GM19193 (cell line): ENCODE results near the gene ZEB2.

Experiments used
- POLR2A ChIP-seq: IDR thresholded peaks from 4 replicates; pipeline ENCODE4 v1.6.1; 2011; ENCODE audit not compliant: insufficient read depth, insufficient read length; ENCODE audit errors: extremely low read depth

ZEB2 gene

DNA sequence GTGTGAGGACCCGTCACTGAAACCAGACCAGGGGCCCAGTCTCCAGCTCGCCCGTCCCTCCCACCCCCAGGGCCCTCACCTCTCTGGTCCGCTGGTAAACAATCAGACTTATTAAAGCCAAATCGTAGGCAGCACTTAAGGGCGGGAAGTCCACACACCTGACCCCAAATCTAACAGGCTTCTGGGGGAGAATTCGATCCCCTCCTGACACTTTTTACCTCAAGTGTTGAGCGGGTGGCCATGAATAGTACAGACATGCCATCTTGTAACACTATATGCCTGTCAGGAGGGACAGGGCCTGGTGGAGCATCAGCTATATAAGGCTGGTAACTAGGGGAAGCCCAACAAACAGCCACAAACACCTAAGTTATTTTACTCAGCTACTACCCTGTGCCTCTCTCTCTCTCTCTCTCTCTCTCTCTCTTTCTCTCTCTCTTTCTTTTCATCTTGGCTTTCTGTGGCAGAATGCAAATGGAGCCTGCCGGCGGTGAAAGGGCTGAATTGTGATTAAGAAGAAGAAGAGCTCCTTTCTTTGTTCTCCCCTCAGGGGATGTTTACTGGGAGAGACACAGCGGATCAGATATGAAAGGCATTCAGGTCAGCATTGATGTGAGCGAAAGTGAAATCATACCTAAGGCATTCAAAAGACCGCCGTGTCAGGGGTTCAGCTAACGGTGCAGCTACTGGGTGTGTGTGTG, 9.5 kb downstream of the ZEB2 start:
- TF ChIP-seq POLR2A = no peak

DNA sequence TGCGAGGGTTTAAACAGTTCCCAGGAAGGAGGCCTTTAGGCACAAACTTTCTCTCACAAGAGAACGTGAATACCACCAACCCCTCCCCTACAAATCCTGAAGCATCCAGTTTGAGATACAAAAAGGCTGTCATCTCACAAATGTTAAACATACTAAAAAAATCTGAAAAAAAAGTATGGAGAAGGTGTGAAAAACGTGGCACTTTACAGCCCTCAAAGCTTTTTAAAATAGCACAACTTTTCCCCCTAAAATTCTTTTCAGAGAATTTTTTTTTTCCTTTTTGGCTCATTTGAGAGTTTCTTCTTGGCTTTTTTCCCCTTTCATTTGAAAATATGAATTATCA, 10.1 kb downstream of the ZEB2 start:
- TF ChIP-seq POLR2A = no peak

DNA sequence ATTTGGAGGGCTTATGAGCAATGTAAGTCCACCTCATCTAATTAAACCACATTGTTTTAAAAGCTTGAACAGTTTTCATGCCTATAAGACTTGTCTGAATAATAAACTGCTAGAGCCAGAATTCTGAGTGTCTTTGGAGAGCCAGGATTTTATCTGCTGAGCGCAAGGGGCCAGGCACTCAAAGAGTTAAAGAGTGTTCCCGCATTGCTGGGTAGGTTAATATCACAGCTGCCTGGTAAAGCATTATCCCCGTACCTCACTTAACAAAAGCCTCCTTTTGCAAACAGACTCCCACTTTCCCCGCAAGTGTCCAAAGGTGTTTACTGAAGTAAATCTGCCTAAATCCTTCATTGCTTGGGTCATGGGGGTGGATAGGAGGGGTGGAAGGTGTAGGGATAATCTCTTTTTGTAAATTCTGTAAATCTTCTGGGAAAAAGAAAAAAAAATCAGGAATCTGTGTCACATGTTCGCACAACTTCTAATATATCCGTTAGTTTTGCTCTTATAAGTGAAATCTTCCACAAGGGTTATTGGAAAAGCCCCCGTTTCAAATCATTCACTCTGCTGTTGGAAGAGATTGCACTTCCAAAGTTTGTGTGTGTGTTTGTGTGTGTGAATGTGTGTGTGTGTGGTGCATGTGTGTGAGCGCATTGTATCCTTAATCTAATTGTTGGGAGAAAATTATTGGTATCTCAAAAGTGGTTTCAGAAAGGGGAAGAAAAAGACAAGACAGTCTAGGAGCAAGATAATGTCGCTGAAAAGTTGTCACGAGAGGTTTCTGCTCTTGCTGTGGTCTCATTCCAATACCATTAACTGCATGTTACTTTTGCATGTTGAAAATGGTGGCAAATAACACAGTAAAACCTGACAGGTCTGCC, 10.7 kb downstream of the ZEB2 start:
- no peak for TF ChIP-seq POLR2A

DNA sequence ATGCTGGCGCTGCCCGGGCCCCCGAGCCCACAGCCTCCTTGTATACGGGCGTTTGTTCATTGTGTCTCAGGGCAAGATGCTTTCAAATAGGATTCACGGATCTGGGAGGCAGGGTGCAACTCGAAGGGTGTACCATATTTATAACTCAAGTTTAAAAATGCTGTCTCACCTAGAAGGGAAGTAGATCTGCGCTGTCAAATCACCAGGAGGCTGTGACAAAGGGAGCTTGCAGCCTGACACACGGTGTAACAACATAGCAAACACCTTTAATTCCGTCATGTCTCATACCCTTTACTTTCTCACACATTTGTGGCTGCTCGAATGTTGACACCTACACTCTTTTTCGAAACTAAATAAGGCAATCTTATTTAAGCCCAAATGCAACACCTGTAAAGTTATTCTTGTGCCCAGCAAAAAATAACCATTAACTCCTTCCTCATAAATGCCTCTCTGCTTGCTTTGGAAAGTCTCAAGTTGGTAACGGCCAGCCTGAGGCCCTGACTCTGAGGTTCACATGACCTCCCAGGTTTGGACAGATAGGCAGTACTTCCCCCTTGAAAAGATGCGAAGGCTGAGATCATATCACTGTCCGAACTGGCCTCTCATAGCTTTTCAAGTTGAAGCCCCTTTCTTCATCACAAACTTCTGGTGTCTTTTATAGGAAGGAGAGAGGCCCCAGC, 11.6 kb downstream of the ZEB2 start:
- TF ChIP-seq POLR2A = no peak

DNA sequence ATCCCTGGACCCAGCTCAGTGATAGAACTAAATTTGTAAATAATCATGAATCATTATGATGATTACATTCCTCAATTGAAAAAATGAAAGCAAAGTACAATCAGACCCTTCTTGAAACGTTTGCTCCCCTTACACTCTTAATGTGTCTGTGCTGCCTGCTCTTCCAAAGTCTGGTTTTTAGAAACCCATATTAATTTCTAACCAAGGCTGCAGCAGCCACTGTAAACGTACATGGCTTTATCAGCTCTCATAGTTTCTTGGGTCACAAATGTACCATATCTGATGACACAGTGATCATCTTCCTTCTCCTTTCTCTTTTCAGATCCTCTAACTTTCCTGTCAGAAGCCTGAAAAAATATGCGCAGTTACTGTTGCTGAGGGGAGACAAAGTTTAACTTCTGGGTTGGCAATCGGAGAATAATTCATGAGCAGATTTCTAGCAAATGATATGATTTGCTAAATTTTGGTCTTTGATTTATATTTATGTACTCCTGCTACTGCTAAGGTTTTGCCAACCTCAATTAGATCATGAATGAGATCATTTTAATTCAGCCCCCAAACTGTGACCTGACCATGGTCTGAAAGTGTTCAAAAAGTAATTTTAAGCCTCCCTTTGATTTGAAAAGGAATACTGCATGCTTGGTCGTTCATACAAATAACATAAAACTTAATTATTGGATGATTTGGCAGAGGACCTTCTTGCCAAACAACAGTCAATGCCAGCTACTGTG, 12.3 kb downstream of the ZEB2 start:
- no peak for TF ChIP-seq POLR2A

DNA sequence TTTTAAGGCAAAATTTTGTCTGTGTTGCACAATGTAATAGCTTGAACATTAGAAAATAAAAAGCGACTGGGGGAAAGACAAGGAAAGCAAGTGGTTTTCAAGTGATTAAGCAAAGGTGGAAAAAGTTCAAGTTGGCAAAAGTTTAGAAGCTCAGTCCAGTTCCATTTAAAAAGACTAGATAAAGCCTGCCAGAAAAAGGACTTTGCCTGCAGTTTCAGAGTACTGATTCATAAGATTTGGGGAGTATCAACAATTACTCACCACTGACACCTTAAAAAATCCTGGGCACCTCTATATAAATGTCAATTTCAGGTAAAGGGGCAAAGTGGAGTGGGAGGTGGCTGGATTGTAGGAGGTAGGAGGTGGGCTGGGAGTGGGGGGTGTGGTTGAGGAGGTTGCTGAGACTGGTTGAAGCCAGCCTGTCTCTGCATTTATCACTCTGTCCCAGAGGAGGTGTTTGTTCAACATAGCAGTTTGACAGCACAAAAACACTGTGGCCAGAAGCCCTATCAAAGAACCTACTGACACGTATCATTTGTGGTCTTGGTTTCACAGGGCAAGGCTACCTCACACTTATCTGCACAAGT, 14.6 kb downstream of the ZEB2 start:
- no peak for TF ChIP-seq POLR2A

DNA sequence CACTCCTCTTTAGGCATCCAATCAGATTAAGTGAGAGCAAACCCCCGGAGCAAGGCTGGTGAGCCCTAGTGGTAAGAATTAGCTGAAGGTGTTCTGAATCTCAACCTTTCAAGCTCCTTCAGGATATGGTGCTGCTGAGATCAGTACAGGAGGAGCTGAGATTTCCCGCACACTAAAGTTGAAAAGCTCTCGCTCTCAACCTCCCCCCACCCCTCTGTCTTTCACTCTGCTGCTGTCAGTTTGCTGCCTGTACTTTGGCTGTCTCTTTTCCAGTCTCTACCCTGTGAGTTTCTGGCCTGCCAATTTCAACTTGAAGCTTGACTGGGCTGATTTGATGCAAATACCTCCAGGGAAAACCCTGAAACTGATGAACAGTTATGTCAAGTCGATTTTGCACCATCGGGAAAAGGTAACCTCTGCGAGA, 15.7 kb downstream of the ZEB2 start:
- TF ChIP-seq POLR2A = no peak

DNA sequence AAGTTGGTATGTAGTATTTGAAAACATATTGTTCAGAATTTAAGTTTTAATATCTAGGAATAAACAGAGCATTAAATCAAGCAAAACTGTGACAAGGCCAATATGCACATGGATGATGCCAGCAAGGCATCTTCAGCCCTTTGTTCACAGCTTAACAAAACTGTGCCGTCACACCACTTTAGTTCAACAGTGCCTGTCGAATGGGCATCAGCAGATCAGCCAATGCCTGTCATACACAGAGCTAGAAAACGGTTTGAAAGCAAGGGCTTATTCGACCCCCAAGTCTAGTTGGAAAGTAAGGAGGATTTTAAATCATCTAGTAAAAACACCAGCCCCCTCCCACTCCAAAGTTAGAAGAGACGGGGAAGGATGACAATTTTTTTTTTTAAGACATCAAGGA, 16.7 kb downstream of the ZEB2 start:
- no peak for TF ChIP-seq POLR2A

DNA sequence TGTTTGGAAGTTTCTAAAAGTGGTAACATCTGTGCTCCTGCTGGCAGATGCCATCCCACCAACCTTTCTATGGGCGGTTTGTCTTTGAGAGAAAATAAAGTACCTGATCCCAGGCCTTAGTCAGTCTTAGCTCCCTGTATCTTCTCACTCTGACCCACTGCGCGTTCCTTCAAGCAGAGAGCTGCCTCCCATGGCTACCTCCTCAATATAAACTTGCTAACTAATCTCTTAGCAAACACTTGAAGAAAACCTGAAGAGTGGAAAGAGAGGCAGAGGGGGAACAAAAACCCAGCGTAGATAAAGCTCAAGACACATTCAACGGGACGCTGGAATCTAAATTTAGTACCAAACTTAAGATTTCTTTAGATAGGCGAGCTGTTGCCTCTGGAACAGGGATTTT, 17.6 kb downstream of the ZEB2 start:
- TF ChIP-seq POLR2A = no peak

DNA sequence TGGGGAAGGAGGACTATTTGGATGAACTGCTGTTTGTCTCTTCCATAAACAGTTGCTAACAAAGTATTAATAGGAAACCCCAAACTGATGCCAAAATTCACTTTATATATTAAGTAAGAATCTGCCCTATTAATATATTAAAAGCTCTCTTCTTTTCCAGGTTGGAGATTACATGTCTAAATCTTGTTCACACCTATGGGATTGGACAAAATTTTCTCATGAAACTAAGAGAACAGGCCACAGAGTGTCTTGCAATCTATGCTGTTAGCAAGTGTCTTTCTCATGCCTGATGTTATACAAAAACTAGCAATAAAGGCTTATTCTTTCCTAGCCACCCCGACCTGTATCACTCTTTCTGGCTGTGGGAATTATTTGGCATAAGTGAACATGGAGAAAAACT, 18.3 kb downstream of the ZEB2 start:
- no peak for TF ChIP-seq POLR2A

DNA sequence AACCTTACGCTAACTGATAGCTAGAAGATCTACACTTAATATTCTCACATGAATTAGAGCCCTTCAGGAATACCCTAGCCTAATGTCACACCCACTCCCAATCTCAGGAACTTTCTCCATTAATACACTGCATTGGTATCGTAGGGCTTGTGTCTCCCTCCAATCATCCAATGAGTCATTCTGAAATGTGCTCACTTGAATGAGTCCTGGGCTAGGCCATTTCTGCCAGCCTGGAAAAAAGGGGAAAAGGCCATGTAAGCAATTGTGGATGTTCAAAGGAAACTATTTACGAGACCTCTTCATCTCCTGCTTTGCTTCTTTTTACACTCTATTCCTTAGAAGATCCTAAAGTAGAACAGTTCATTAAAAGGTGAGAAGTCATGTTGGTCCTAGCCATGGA, 18.8 kb downstream of the ZEB2 start:
- no peak for TF ChIP-seq POLR2A

DNA sequence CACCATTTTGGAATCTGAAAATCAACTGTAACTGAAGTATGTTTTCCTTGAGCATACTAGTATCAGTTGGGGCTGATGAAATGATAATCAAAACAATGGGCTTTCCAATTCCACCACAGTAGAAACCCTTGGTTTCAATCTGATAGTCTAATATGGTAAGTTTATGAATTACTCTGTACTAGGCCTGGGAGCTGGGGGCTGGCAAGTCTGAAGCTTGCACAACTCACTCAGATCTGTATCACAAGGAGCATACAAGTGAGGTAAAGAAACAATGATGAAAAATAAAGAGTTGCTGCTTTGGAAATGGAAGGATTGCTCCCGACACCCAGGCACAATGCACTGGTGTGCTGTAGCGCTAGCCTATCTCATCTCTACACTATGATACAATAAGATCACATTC, 19.4 kb downstream of the ZEB2 start:
- TF ChIP-seq POLR2A = no peak

DNA sequence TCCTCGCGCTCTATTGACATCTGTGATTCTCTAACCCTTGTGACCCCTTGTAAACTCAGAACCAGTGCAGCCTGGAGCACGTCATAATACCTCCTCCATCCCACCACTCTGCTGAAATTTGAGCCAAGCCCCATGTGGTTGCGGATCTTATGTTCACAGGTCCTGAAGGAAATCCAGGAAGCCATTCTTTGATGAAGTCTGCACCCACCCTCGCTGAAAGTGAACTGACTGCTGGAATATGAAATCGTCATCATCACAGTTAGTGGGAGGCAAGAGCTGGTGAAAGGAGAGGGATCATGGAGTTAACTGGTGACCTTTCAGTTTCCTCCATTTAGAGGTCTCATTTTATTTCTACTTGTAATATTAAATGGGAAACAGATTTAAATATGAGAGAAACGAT, 21.6 kb downstream of the ZEB2 start:
- no peak for TF ChIP-seq POLR2A

DNA sequence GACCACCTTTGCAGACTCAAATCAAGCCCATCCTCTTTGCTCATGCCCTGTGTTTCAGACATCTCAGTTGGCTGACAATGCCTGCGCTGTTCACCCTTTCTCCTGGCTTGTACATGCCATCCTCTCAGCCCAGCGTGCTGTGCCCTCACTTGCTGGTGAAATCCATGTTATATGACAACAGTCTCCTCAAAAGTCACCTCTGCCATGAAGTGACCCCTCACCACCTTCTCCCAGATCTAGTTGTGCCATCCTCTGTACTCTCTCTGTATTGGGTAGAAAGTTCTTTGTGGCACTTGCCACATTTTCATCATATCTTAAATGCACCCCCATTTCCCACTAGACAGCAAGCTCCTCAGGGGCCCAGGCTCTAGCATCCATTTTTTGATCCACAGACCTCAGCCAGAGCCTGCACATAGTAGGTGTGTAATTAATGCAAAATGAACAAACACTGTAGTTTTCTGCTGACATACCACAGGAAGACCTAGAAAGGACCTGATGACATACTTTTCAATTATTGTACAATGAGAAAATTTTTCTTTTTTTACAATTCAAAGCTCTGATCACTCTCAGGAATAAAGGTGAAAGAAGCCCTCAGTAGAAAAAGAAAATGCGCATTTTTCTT, 22.8 kb downstream of the ZEB2 start:
- no peak for TF ChIP-seq POLR2A
